Duodenal mucosa (tissue), 2 donors: Measurements from ENCODE around the gene CLECL1.
"Not testable (repeated sequence)": the region's sequence is repeated elsewhere in the genome, so short reads cannot be mapped to it uniquely, and the experiment has no call there.

Experiments
- H3K27ac ChIP-seq: one replicate; pipeline ENCODE4 v1.7.0; 2013; ENCODE audit warnings: low read depth, low read length
- H3K27me3 ChIP-seq, 2 donors: one replicate each; pipeline ENCODE4 v1.7.0; 2013; ENCODE audit warnings: low read length in 2 of 2, control low read depth in 1 of 2; ENCODE audit not compliant: insufficient read depth in 2 of 2, control insufficient read depth in 1 of 2
- H3K36me3 ChIP-seq, 2 donors: one replicate each; pipeline ENCODE4 v1.7.0; 2013; ENCODE audit warnings: low read length in 2 of 2, control low read depth in 1 of 2; ENCODE audit not compliant: insufficient read depth in 2 of 2, control insufficient read depth in 1 of 2
- H3K4me1 ChIP-seq, 2 donors: one replicate each; pipeline ENCODE4 v1.7.0; 2013; ENCODE audit warnings: low read length in 2 of 2, control low read depth in 1 of 2; ENCODE audit not compliant: insufficient read depth in 2 of 2, control insufficient read depth in 1 of 2
- H3K4me3 ChIP-seq, 2 donors: one replicate each; pipeline ENCODE4 v1.7.0; 2013; ENCODE audit warnings: low read length in 2 of 2, low read depth in 1 of 2
- H3K9ac ChIP-seq, 2 donors: one replicate each; pipeline ENCODE4 v1.7.0; 2013; ENCODE audit warnings: low read length in 2 of 2, low read depth in 1 of 2
- H3K9me3 ChIP-seq, 2 donors: one replicate each; pipeline ENCODE4 v1.7.0; 2013; ENCODE audit warnings: low read length in 2 of 2, control low read depth in 1 of 2; ENCODE audit not compliant: control insufficient read depth in 1 of 2

The CLECL1 gene

GRCh38 chr12:9698681-9699080 is 34.2 kb downstream of the CLECL1 start:
- no peaks in the 10 kb centered on the region for H3K36me3 ChIP-seq
- H3K27me3 ChIP-seq = no peaks in the 10 kb centered on the region
- H3K9ac ChIP-seq = no peak overlapping the region
- H3K27ac ChIP-seq = no peak overlapping the region
- H3K4me3 ChIP-seq = no peak overlapping the region
- peaks cover 0 to 4% of the 10 kb centered on the region in 2 donors for H3K4me1 ChIP-seq
- H3K9me3 ChIP-seq = no peaks in the 10 kb centered on the region

- Histone ChIP-seq H3K4me1 (peaks cover 0 to 4% of the 10 kb centered on the region in 2 donors), H3K4me3 (no peak overlapping the region), H3K27ac (no peak overlapping the region), H3K9ac (no peak overlapping the region), H3K36me3 (no peaks in the 10 kb centered on the region), H3K9me3 (no peaks in the 10 kb centered on the region), H3K27me3 (no peaks in the 10 kb centered on the region)
These were observed 35.3 kb downstream of the CLECL1 start for GRCh38 chr12:9697619-9698018.

GRCh38 chr12:9695661-9696060 is 37.2 kb downstream of the CLECL1 start:
- H3K4me1 ChIP-seq, H3K9ac ChIP-seq, H3K9me3 ChIP-seq, H3K27ac ChIP-seq, H3K27me3 ChIP-seq, H3K36me3 ChIP-seq, H3K4me3 ChIP-seq: not testable (repeated sequence)

- H3K27ac ChIP-seq, H3K36me3 ChIP-seq, H3K4me1 ChIP-seq, H3K4me3 ChIP-seq, H3K27me3 ChIP-seq, H3K9me3 ChIP-seq, H3K9ac ChIP-seq: not testable (repeated sequence)
These were observed 37.7 kb downstream of the CLECL1 start for GRCh38 chr12:9695150-9695549.

GRCh38 chr12:9694241-9694640 is 38.7 kb downstream of the CLECL1 start:
- peaks cover 0 to 6% of the 10 kb centered on the region in 2 donors for H3K36me3 ChIP-seq
- no peaks in the 10 kb centered on the region for H3K9me3 ChIP-seq
- H3K27ac ChIP-seq = no peak overlapping the region
- no peak overlapping the region for H3K9ac ChIP-seq
- no peaks in the 10 kb centered on the region for H3K27me3 ChIP-seq
- no peaks in the 10 kb centered on the region for H3K4me1 ChIP-seq
- no peak overlapping the region for H3K4me3 ChIP-seq

GRCh38 chr12:9692909-9693308 is 40.0 kb downstream of the CLECL1 start:
- no peak overlapping the region for H3K27ac ChIP-seq
- peaks cover 6 to 7% of the 10 kb centered on the region in 2 donors for H3K36me3 ChIP-seq
- H3K9ac ChIP-seq = no peak overlapping the region
- no peaks in the 10 kb centered on the region for H3K9me3 ChIP-seq
- no peaks in the 10 kb centered on the region for H3K27me3 ChIP-seq
- no peak overlapping the region for H3K4me3 ChIP-seq
- no peaks in the 10 kb centered on the region for H3K4me1 ChIP-seq

- H3K4me3 ChIP-seq = no peak overlapping the region
- no peaks in the 10 kb centered on the region for H3K27me3 ChIP-seq
- H3K27ac ChIP-seq = no peak overlapping the region
- H3K36me3 ChIP-seq = peaks cover 6 to 7% of the 10 kb centered on the region in 2 donors
- no peaks in the 10 kb centered on the region for H3K4me1 ChIP-seq
- no peaks in the 10 kb centered on the region for H3K9me3 ChIP-seq
- no peak overlapping the region for H3K9ac ChIP-seq
These were observed 45.7 kb downstream of the CLECL1 start for GRCh38 chr12:9687228-9687627.

GRCh38 chr12:9685915-9686314 is 47.0 kb downstream of the CLECL1 start:
- Histone ChIP-seq H3K9ac (no peak overlapping the region), H3K27ac (no peak overlapping the region), H3K36me3 (peaks cover 6 to 7% of the 10 kb centered on the region in 2 donors), H3K9me3 (no peaks in the 10 kb centered on the region), H3K4me1 (no peaks in the 10 kb centered on the region), H3K27me3 (no peaks in the 10 kb centered on the region), H3K4me3 (no peak overlapping the region)

GRCh38 chr12:9685366-9685765 is 47.5 kb downstream of the CLECL1 start:
- not testable (repeated sequence) for H3K4me1 ChIP-seq, H3K4me3 ChIP-seq, H3K36me3 ChIP-seq, H3K27me3 ChIP-seq, H3K9ac ChIP-seq, H3K27ac ChIP-seq, H3K9me3 ChIP-seq

GRCh38 chr12:9682949-9683348 is 49.9 kb downstream of the CLECL1 start:
- not testable (repeated sequence) for H3K36me3 ChIP-seq, H3K27ac ChIP-seq

GRCh38 chr12:9682508-9682907 is 50.4 kb downstream of the CLECL1 start:
- H3K4me3 ChIP-seq, H3K9me3 ChIP-seq, H3K4me1 ChIP-seq, H3K36me3 ChIP-seq, H3K9ac ChIP-seq, H3K27me3 ChIP-seq, H3K27ac ChIP-seq: not testable (repeated sequence)

More at GRCh38 chr12:9682949-9683348, 49.9 kb downstream of the CLECL1 start:
- H3K4me3 ChIP-seq, H3K9me3 ChIP-seq, H3K9ac ChIP-seq, H3K27me3 ChIP-seq, H3K4me1 ChIP-seq: not testable (repeated sequence)
